Measurements from ENCODE around the gene S100A2. TPM values are rescaled to one million over a fixed set of nuclear protein-coding genes. Genes with fewer than 3 reads are reported as not detected.
"Not testable (repeated sequence)": the region's sequence is repeated elsewhere in the genome, so short reads cannot be mapped to it uniquely, and the experiment has no call there.

Gene S100A2
- total RNA-seq, 1 donor from 2014 or later: 2.2 TPM

DNA sequence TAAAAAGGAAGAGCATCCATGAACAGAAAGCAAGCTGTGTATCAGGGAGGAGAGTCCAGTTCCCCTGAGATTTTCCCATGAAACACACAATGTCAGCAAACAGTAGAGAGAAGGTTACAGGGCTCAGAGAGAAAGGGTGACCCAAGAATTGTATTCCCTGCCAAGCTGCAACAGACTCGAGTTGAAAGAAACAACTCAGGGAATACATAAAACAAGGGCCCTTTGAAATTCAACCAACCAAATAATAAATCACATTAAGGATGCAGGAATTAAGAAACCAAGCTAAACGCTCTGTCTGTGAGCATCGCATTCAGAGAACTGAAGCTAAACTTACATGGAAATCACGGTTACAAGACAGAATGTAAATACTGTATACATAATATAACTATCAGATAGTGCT, 27.1 kb upstream of the S100A2 start:
- DNase-seq (ENCODE audit: low read depth in 2 of 2): no peak

DNA sequence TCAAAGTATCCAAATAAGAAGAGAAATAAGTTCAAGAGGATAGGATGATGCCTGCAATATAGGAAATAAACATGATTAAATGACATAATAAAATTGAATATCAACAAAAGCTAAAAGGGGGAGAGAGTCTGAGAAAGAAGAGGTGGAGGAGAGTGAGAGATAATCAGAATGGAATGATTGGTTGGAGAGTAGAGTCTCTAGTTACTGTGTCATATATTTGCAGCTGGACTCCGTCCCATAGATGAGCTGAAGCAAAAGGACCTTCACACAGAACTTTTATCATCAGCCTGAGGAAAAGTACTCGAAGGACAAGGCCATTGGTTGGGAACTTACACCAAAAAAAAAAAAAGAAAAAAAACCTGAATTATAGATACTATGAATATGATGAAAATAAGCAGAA, 22.8 kb upstream of the S100A2 start:
- no peak for DNase-seq (ENCODE audit: low read depth in 2 of 2)

DNA sequence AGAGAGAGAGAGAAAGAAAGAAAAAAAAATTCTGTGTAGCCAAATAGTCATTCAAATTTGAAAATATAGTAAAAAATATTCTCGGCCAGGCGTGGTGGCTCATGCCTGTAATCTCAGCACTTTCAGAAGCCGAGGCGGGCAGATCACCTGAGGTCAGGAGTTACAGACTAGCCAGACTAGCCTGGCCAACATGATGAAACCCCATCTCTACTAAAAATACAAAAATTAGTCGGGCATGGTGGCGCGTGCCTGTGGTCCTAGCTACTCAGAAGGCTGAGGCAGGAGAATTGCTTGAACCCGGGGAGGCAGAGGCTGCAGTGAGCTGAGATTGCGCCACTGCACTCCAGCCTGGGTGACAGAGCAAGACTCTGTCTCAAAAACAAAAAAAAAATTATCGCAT, 22.4 kb upstream of the S100A2 start:
- DNase-seq (ENCODE audit: low read depth in 2 of 2): not testable (repeated sequence)

- DNase-seq (ENCODE audit: low read depth in 2 of 2): peak in 1 of 2 donors; percentile 18
These were observed 21.7 kb upstream of the S100A2 start for GRCh38 chr1:153587314-153587713.

- no peak for DNase-seq (ENCODE audit: low read depth in 2 of 2)
These were observed 20.7 kb upstream of the S100A2 start for GRCh38 chr1:153586347-153586746.

GRCh38 chr1:153585006-153585405, 19.4 kb upstream of the S100A2 start:
- DNase-seq (ENCODE audit: low read depth in 2 of 2): no peak

DNA sequence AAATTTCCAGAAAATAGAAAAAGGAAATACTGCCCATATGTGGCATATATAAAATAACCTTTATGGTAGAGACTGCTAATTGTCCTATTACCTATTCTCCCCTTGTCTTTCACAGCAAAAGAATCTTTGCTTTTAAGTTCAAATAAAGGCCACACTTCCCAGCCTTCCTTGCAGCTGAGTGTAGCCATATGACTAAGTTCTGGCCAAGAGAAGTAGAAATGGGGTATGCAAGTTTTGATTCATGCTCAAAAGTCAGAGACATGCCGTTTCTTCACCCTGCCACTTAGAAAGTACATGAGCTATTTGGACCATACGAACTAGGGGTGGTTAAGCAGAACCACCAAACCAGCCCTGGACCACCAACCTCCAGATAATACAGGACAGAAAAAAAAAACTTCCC, 18.3 kb upstream of the S100A2 start:
- no peak for DNase-seq (ENCODE audit: low read depth in 2 of 2)

- DNase-seq (ENCODE audit: low read depth in 2 of 2): not testable (repeated sequence)
These were observed 17.9 kb upstream of the S100A2 start for GRCh38 chr1:153583514-153583913.

DNA sequence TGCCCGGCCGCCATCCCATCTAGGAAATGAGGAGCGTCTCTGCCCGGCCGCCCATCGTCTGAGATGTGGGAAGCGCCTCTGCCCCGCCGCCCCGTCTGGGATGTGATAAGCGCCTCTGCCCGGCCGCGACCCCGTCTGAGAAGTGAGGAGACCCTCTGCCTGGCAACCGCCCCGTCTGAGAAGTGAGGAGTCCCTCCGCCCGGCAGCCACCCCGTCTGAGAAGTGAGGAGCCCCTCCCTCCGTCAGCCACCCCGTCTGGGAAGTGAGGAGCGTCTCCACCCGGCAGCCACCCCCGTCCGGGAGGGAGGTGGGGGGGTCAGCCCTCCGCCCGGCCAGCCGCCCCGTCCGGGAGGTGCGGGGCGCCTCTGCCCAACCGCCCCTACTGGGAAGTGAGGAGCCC, 17.2 kb upstream of the S100A2 start:
- DNase-seq (ENCODE audit: low read depth in 2 of 2): not testable (repeated sequence)

DNA sequence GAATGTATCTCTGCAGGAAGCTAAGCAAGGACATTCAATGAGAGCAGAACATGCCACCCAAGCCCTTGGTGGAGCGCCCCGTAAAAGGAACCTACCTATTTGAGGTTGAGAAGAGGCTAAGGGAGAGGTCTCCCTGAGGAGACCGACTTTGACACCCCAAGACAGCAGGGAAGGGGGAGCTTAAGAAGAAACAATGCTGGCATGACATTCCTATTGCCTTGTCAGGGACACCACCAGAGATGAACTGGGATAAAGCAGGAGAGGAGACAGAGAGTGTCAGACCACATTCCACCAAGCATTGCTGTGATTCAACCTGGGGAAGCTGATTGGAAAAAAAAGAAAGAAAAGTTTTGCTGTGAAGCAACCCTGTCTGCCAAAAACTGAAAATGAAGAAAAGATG, 13.3 kb upstream of the S100A2 start:
- DNase-seq (ENCODE audit: low read depth in 2 of 2): no peak

- DNase-seq (ENCODE audit: low read depth in 2 of 2): no peak
These were observed 12.8 kb upstream of the S100A2 start for GRCh38 chr1:153578490-153578889.

GRCh38 chr1:153577624-153578051, 12.0 kb upstream of the S100A2 start:
- no peak for DNase-seq (ENCODE audit: low read depth in 2 of 2)

DNA sequence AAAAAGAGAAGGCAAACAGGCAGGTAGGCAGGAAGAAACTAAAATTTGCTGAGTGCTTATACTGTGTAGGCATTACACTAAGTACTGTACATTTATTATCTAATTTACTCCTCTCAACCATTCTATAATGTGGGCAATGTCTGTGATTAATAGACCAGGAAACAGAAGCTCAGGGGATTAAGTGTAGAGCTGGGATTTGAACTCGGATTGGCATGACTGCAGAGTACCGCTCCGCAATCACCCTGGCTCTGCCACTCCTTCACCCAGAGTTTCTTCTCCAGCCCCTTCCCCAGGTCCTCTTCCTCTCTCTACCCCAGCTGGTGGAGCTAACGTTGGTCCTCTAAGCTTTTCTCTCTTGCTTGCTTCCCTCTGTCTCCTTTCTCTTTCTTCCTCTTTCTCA, 11.5 kb upstream of the S100A2 start:
- DNase-seq (ENCODE audit: low read depth in 2 of 2): no peak

DNA sequence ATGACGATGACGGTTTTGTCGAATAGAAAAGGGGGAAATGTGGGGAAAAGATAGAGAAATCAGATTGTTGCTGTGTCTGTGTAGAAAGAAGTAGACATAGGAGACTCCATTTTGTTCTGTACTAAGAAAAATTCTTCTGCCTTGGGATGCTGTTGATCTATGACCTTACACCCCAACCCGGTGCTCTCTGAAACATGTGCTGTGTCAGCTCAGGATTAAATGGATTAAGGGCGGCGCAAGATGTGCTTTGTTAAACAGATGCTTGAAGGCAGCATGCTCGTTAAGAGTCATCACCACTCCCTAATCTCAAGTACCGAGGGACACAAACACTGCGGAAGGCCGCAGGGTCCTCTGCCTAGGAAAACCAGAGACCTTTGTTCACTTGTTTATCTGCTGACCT, 9.9 kb upstream of the S100A2 start:
- not testable (repeated sequence) for DNase-seq (ENCODE audit: low read depth in 2 of 2)

- DNase-seq (ENCODE audit: low read depth in 2 of 2): not testable (repeated sequence)
These were observed 9.4 kb upstream of the S100A2 start for GRCh38 chr1:153575081-153575491.

DNA sequence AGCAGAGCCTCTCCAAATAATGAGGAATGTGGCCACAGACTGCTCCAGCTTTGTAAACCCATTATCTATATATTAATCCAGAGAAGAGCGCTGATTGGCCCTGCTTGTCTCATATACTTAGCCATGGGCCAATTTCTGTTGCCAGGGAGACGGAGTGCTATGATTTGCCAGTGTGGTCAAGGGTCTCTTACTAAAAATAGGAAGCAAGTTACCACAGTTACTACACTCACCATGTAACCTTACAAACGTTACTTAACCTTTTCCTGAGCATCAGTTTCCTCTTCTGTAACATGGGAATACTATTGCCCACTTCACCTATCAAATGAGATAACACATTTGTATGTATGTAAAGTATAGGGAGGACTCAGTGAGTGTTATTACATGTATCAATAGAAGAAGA, 7.7 kb upstream of the S100A2 start:
- peak in 1 of 2 donors; percentile 26 for DNase-seq (ENCODE audit: low read depth in 2 of 2)

DNA sequence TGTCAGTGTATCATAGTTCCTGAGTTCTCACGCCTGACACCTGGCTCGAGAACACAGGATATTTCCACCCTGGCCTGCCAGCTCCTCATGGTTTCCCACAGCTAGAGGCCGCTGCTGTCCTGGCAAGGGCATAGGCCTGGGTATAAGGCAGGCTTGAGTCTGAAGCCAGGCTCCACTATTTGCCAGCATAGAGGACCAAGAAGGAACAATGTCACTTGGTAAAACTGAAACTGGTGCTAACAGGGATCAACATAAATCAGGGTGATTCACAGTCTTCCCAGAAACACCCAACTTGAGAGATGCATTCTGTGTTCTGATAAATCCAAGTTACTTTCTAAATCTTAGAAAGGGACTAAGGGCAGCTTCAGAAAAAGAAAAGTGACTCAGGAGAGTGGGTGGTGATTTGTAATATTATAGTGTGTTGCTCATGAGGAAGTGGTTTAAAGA, 6.9 kb upstream of the S100A2 start:
- peak; percentile 89 to 96 for DNase-seq (ENCODE audit: low read depth in 2 of 2)

- no peak for DNase-seq (ENCODE audit: low read depth in 2 of 2)
These were observed 6.1 kb upstream of the S100A2 start for GRCh38 chr1:153571706-153572105.

DNA sequence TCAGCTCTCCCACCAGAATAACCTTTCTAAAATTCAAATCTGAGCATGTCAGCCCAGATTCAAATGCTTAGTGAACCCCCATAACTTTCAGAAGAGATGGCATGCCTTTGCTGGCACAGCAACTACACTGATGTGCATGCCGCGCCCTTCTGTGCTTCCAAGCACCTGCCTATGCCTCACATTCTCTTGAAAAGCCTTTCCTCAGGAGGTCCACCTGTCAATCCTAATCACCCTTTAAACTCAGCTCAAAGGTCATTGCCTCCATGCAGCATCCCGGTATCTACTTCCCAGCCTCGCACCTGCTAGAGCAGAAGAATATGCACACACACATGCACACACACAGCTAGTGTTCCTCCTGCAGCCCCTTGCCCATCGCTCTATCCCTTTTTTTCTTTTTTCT, 5.2 kb upstream of the S100A2 start:
- DNase-seq (ENCODE audit: low read depth in 2 of 2): no peak

DNA sequence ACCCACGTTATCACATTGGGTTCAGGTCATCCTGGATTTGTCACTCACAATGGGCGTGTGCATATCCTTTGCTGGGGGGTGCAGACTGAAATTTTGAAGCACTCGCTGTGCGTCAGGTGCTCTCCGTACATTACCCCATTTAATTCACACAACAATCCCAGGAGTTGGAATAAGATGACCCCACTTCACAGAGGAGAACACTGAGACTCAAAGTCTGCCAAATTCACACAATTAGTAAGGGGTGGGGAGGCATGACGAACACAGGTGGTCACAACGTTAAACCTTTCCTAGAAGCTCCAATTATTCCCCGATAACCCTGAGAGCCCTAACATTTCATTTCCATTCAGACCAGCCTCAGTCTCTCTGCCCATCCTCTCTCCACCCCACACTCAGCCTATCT, 3.8 kb upstream of the S100A2 start:
- no peak for DNase-seq (ENCODE audit: low read depth in 2 of 2)

DNA sequence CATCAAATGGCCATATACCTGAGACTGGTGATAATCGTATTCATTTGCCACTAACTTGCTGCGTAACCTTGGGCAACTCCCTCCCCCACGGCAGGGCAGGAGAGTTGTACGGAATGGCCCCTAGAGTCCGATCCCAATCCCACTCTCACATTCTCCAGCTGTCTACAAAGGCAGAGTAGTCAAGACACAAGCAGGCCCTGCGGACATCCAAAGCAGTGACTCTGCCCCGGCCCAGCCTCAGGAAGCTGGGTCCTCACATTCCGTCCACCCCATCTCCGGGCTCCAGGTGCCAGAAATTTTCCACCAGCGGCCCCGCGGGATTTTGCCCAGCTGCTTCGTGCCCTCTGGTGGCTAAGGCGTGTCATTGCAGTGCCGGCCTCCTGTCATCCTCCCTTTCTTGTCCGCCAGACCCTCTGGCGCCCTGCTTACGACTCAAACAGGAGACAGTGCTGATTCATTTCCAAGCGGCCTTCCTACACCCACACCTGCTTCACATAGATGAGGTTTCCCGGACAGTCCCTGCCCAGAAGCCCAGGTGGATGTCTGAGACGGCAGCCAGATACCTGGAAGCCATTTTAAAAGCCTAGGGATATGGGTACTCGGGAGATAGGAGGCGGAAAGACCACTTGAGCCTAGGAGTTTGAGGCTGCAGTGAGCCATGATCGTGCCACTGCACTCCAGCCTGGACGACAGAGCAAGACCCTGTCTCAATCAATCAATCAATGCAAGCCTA, 2.9 kb upstream of the S100A2 start:
- DNase-seq (ENCODE audit: low read depth in 2 of 2): peak; percentile 71 to 91

DNA sequence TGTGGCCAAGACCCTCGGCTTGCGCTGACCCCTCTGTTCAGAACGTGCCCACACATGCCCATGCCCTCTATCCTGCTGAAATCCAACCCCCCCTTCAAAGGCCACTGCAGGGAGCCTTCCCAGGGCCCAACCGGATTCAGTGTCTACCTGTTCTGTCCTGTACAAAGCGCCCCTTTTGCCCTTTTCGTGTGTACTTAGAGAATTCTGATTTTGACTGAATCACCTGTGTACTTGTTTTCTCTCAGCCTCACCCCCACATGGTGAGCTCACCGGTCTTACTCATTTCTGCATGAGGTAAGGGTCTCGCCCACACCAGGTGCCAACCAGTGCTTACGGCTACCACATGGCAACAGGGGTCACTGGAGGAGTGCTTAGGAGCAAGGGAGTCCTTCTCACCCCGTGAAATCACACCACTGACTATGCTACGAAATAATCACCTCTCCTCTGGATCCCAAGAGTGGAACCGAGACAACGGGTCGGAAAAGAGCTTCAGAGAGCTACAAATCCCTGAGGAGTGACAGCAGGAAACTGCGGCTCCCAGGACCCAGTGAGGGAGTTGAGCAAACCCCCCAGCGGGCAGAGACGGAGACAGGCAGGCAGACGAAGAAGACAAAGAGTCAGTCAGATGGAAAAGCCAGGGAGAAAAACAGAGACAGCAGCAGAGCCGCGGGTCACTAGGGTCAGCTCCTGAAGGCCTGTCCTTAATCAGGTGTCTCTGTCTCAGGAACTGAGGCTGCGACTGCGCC, 2.1 kb upstream of the S100A2 start:
- DNase-seq (ENCODE audit: low read depth in 2 of 2): peak in 1 of 2 donors; percentile 65

Measured in dermis microvascular lymphatic vessel endothelial cell (primary cell).